Measurements from ENCODE around the gene CCDC57.

GRCh38 chr17:82168568-82168967 is 44.1 kb downstream of the CCDC57 start:
- TF ChIP-seq RAD21 (IDR thresholded peaks at IDR 0.05 in 1 of 2, conservative IDR thresholded peaks at IDR 0.05 in 1 of 2; ENCODE audit: low read depth in 2 of 2, low read length in 2 of 2): no peak
- no peak for TF ChIP-seq TEAD4 (IDR thresholded peaks at IDR 0.05; ENCODE audit: low read depth, low read length)
- TF ChIP-seq CBX8 (IDR thresholded peaks at IDR 0.05; ENCODE audit: borderline replicate concordance, low read depth, low read length): no peak
- TF ChIP-seq EGR1 (IDR thresholded peaks at IDR 0.05; ENCODE audit: borderline replicate concordance, low read depth, low read length): no peak
- no peak for TF ChIP-seq SIN3A (conservative IDR thresholded peaks at IDR 0.05 in 1 of 2, IDR thresholded peaks at IDR 0.05 in 1 of 2; ENCODE audit: low read depth in 1 of 2, low read length in 2 of 2)
- TF ChIP-seq CTCF (IDR thresholded peaks at IDR 0.05; ENCODE audit: control extremely low read depth in 1 of 3, insufficient read depth in 1 of 3, low read depth in 1 of 3, low read length in 3 of 3): no peak
- no peak for TF ChIP-seq POLR2A (IDR thresholded peaks at IDR 0.05; ENCODE audit: control extremely low read depth in 1 of 2, low read depth in 2 of 2, low read length in 2 of 2)
- TF ChIP-seq SP4 (IDR thresholded peaks at IDR 0.05; ENCODE audit: low read length): no peak
- TF ChIP-seq EP300 (IDR thresholded peaks at IDR 0.05; ENCODE audit: borderline replicate concordance in 1 of 2, low read depth in 2 of 2, low read length in 2 of 2): no peak
